Stimulated activated CD8-positive, alpha-beta memory T cell treated with anti-CD3 and anti-CD28 coated beads, Interleukin-12 subunit alpha, Interleukin-12 subunit beta, amount 100 ng/mL, for 1 hour (primary cell): ENCODE data around the gene GRAMD1B.
"Not testable (repeated sequence)": the region's sequence is repeated elsewhere in the genome, so short reads cannot be mapped to it uniquely, and the experiment has no call there.

ENCODE experiments used
- DNase-seq: peaks from one replicate; pipeline ENCODE4 v3.0.0-alpha.2; 2020; ENCODE audit warnings: low read depth

The GRAMD1B gene

DNA sequence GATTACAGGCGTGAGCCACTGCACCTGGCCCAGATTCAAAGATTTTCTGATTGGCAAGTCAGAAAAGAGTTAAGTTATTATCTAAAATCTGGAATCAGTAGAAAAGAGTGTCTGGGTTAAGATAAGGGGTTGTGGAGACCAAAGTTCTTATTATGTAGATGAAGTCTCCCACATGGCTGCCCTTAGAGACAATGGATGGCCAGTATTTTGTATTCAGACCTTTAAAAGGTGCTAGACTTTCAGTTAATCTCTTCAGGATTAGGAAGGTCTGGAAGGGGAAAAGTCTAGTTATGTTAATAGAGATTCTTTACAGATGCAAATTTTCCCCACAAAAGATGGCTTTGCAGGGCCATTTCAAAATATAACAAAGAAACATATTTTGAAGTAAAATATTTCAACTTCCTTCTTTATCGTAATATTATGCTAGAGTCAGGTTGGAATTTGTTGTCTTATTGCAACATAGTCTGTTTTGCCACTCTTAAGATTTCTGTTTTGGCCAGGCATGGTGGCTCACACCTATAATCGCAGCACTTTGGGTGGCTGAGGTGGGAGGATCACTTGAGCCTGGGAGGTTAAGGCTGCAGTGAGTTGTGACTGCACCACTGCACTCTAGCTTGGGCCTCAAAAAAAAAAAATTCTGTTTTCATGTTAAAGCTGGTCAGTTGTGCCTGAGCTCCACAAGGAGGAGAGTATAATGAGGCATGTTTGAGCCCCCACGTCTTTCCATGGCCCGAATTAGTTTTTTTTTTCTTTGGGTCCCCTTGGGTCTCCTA lies 14.0 kb downstream of the GRAMD1B start:
- DNase-seq: no peak

GRCh38 chr11:123448823-123449222 lies 18.8 kb downstream of the GRAMD1B start:
- DNase-seq: no peak

DNA sequence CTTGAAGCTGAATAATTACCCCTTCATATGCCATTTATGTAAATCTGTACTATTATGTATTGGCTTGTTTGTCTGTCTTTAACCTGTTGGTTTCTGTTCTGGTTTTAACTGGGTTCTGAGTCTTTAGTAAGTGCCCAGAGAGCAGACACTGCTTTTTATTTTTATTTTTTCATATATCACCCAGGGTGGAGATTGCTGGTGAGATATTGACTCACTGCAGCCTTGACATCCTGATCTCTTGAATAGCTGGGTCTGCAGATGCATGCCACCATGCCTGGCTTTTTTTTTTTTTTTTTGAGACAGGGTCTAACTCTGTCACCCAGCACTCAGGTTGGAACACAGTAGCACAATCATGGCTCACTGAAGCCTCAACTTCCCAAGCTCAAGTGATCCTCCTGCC lies 19.4 kb downstream of the GRAMD1B start:
- DNase-seq: no peak

DNA sequence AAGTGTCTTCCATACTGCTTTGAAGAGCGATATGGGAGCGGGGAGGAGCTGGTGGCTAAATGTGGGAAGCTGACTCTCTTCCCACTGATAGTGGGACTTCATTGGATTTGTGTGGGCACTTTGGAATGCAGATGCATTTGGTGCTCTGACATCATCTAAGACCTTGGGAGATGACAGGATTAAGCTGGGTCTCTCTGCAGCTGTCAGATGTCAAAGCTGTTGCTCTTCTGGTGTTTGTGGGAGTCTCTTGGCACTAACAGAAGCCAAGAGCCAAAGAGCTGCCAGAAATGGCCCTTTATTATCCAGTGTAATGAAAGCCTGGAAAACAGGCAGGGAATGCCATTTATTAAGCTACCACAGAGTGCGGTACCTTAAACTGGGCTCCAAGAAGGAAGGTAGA lies 20.6 kb downstream of the GRAMD1B start:
- no peak for DNase-seq

DNA sequence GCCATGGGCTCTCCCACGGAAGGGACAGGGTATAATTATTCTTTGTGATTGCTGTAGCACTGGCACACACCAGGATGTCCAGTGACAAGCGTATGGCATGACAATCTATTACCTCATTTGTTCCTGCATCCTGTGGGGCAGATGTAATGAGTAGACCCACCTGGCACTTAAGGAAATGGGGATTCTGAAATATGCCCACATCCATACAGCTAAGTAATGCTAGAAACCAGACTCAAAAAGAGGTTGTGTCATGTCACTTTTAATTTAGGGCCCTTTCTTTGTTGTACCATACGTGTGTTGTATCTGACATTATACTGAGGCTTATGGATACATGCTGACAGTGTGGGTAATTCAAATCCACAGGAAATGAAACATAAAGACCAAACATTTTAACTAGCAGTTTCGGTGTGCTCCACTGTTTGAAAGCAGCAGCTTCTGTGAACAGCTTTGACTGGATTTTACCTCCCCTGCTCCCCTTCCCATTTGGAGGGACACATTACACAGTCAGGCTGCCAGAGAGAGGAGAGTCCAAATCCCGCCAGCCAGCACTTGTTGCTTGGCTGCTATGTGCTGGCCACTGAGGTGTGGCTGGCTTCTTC lies 21.2 kb downstream of the GRAMD1B start:
- no peak for DNase-seq

DNA sequence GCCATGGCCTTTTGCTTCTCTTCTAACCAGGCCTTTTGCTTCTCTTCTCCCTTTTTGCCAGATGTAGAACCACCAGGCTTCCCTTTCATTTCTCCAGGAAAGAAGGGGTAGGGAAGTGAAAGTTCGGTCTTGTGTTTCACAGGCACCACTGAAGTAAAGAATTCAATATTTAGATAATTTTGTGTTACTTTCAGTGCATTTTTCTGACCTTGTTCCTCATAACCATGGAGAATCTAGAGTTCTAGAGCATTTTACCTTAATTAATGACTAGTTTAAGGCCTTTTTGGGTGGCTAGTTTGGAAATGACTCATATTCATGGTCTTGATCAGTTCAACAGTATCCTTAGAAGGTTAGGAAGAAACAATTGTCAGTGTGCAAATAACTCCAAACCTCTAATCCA lies 22.7 kb downstream of the GRAMD1B start:
- DNase-seq: no peak

- no peak for DNase-seq
Measured at GRCh38 chr11:123454060-123454651, 24.1 kb downstream of the GRAMD1B start.

- no peak for DNase-seq
Measured at GRCh38 chr11:123454796-123455195, 24.7 kb downstream of the GRAMD1B start.

GRCh38 chr11:123456448-123456847 lies 26.4 kb downstream of the GRAMD1B start:
- not testable (repeated sequence) for DNase-seq

- no peak for DNase-seq
Measured at GRCh38 chr11:123457187-123457770, 27.2 kb downstream of the GRAMD1B start.

DNA sequence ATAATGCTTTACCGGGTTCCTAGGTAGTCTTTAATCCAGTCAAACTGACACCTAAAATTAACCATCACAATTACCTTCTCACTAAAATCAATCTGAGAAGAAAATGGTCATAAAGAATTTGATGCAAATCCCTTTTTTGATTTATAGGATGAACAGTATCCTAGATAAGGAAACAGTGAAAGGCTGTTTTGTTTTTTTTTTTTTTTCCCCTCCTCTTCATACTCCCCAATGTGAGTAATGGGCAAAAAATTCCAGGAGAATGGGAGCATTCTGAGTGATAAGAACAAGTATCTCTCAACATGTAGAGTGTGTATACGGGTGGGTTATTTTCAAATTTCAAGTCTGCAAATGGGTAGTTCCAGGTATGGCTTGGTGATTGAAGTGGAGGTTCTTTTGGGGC lies 28.4 kb downstream of the GRAMD1B start:
- DNase-seq: no peak

- no peak for DNase-seq
Measured at GRCh38 chr11:123460012-123460700, 30.1 kb downstream of the GRAMD1B start.

- no peak for DNase-seq
Measured at GRCh38 chr11:123461164-123461563, 31.1 kb downstream of the GRAMD1B start.

- not testable (repeated sequence) for DNase-seq
Measured at GRCh38 chr11:123465667-123466066, 35.6 kb downstream of the GRAMD1B start.

DNA sequence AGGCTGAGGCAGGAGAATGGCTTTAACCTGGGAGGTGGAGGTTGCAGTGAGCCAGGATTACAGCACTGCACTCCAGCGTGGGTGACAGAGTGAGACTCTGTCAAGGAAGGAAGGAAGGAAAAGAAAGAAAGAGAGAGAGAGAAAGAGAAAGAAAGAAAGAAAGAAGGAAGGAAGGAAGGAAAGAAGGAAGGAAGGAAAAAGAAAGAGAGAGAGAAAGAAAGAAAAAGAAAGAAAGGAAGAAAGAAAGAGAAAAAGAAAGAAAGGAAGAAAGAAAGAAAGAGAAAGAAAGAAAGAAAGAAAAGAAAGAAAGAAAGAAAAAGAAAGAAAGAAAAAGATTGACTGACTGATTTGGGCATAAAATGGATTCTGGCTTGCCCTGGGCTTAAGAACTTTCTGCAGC lies 36.1 kb downstream of the GRAMD1B start:
- DNase-seq: not testable (repeated sequence)

GRCh38 chr11:123469089-123469488 lies 39.0 kb downstream of the GRAMD1B start:
- DNase-seq: no peak

- DNase-seq: no peak
Measured at GRCh38 chr11:123469586-123469985, 39.5 kb downstream of the GRAMD1B start.

GRCh38 chr11:123470842-123471241 lies 40.8 kb downstream of the GRAMD1B start:
- DNase-seq: no peak

DNA sequence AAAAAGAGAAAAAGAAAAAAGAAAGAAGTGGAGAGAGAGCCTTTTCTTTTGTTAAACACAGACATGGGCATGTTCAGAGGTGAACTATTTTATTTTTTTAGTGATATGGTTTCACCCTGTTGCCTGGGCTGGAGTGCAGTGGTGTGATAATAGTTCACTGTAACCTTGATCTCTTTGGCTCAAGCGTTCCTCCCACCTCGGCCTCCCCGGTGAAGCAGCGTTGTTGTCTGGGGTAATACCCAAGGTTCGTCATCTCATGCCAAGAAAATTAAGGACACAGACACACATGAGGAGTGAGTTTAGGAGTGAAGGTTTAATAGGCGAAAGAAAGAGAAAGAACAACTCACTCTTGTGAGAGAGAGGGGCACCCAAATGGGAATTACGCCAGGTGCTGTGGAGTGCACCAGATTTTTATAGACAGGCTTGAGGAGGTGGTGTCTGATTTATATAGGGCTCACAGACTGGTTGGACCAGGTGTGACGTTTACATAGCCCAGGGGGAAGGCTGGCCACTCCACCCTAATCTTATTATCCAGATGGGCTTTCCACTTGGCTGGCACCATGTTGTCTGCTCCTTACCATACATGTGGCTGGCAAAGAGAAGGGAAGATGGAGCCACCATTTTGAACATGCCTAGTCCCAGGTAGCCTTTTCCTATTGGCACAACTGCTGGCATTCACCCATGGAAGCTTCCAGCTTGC lies 42.3 kb downstream of the GRAMD1B start:
- DNase-seq: no peak

GRCh38 chr11:123473941-123474677 lies 44.0 kb downstream of the GRAMD1B start:
- no peak for DNase-seq

- no peak for DNase-seq
Measured at GRCh38 chr11:123474994-123475393, 44.9 kb downstream of the GRAMD1B start.
